ENCODE data around the gene PTOV1.

- TF ChIP-seq EZH2 (IDR thresholded peaks at IDR 0.05; ENCODE audit: borderline replicate concordance, low read length) = no peak
- TF ChIP-seq, protein P1, sequence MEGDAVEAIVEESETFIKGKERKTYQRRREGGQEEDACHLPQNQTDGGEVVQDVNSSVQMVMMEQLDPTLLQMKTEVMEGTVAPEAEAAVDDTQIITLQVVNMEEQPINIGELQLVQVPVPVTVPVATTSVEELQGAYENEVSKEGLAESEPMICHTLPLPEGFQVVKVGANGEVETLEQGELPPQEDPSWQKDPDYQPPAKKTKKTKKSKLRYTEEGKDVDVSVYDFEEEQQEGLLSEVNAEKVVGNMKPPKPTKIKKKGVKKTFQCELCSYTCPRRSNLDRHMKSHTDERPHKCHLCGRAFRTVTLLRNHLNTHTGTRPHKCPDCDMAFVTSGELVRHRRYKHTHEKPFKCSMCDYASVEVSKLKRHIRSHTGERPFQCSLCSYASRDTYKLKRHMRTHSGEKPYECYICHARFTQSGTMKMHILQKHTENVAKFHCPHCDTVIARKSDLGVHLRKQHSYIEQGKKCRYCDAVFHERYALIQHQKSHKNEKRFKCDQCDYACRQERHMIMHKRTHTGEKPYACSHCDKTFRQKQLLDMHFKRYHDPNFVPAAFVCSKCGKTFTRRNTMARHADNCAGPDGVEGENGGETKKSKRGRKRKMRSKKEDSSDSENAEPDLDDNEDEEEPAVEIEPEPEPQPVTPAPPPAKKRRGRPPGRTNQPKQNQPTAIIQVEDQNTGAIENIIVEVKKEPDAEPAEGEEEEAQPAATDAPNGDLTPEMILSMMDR (conservative IDR thresholded peaks at IDR 0.05 in 1 of 2, IDR thresholded peaks at IDR 0.05 in 1 of 2; ENCODE audit: extremely low read depth in 1 of 2, insufficient read depth in 1 of 2, low read depth in 1 of 2, low read length in 2 of 2) = no peak
Measured at GRCh38 chr19:49830766-49831165, 20.2 kb upstream of the PTOV1 start.

All from mammary epithelial cell (primary cell).